KMS-11 (cell line): Measurements from ENCODE around the gene ACOX2.

Experiments used
- H2AFZ ChIP-seq: fragments of 200-600 bp; sonication (generic); 2 replicates; pipeline ENCODE4 v1.6.1; 2016; ENCODE audit warnings: antibody characterized with exemption, mixed run types, low read depth
- H3K27ac ChIP-seq: fragments of 200-600 bp; sonication (generic); 2 replicates; pipeline ENCODE4 v1.6.1; 2016; ENCODE audit warnings: mild to moderate bottlenecking, mixed run types
- H3K27me3 ChIP-seq: fragments of 200-600 bp; sonication (generic); 2 replicates; pipeline ENCODE4 v1.6.1; 2017; ENCODE audit warnings: mild to moderate bottlenecking, low read depth, mixed run types, moderate library complexity; ENCODE audit not compliant: insufficient read depth
- H3K36me3 ChIP-seq: fragments of 200-600 bp; sonication (generic); 2 replicates; pipeline ENCODE4 v1.6.1; 2017; ENCODE audit warnings: mild to moderate bottlenecking, mixed run types; ENCODE audit not compliant: insufficient read depth
- H3K4me1 ChIP-seq: fragments of 200-600 bp; sonication (generic); 2 replicates; pipeline ENCODE4 v1.6.1; 2016; ENCODE audit warnings: mild to moderate bottlenecking, low read depth, mixed run types; ENCODE audit not compliant: poor library complexity, severe bottlenecking
- H3K4me2 ChIP-seq: fragments of 200-600 bp; sonication (generic); 2 replicates; pipeline ENCODE4 v1.7.0; 2016; ENCODE audit warnings: mild to moderate bottlenecking, mixed run types
- H3K4me3 ChIP-seq: fragments of 200-600 bp; sonication (generic); IDR thresholded peaks from 2 replicates; pipeline ENCODE4 v1.6.1; 2017; ENCODE audit warnings: low read depth, low read length, mixed read lengths; ENCODE audit not compliant: insufficient read depth
- H3K79me2 ChIP-seq: fragments of 200-600 bp; sonication (generic); 2 replicates; pipeline ENCODE4 v1.6.1; 2016; ENCODE audit warnings: low read depth, mixed run types; ENCODE audit not compliant: insufficient read depth
- H3K9ac ChIP-seq: fragments of 200-600 bp; sonication (generic); 2 replicates; pipeline ENCODE4 v1.6.1; 2016; ENCODE audit warnings: mild to moderate bottlenecking, mixed run types
- H4K20me1 ChIP-seq: fragments of 200-600 bp; sonication (generic); 2 replicates; pipeline ENCODE4 v1.6.1; 2016; ENCODE audit warnings: mild to moderate bottlenecking, mixed run types; ENCODE audit not compliant: insufficient read depth
- CTCF ChIP-seq: fragments of 200-600 bp; sonication (generic); conservative IDR thresholded peaks from 2 replicates; pipeline ENCODE4 v1.6.1; 2017; ENCODE audit warnings: low read depth, mild to moderate bottlenecking, antibody characterized with exemption, low read length, moderate library complexity, mixed read lengths

The ACOX2 gene

DNA sequence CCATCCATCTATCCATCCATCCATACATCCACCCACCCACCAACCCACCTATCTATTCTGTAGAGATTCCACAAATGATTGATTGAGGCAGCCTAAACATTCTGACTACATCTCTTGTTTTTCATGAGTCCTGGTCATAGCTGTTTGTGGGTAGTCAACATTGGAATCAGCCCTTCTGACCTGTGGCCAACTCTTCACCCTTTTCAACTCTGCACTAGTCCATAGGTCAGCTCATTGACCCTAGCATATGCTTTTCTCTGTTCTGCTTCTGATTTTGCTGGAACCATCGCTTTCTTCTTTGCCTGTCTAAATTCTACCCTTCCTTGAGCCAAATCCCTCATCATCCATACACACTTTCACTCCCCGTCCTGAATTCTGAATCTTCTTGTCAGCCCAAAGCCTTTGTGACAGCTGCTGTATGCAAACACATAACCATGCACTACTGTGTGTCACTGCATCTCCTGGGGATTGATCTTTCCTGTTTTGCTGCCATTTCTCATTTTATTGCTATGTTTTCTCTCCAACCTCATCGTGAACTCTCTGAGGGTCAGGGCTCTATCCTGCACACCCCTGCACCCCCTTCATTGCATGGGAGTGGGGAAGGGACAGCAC is 61.9 kb downstream of the ACOX2 start:
- TF ChIP-seq CTCF = no peak
- Histone ChIP-seq H3K27ac (no peak overlapping the region), H3K27me3 (no peaks in the 10 kb centered on the region), H3K36me3 (no peaks in the 10 kb centered on the region), H4K20me1 (no peaks in the 10 kb centered on the region), H3K79me2 (no peaks in the 10 kb centered on the region), H3K9ac (no peak overlapping the region), H3K4me3 (no peak overlapping the region), H3K4me1 (peaks cover 40% of the 10 kb centered on the region), H3K4me2 (no peak overlapping the region), H2AFZ (no peak overlapping the region)

- Histone ChIP-seq H2AFZ (no peak overlapping the region), H3K9ac (no peak overlapping the region), H3K27ac (no peak overlapping the region), H3K4me1 (peaks cover 43% of the 10 kb centered on the region), H3K27me3 (no peaks in the 10 kb centered on the region), H3K79me2 (no peaks in the 10 kb centered on the region), H3K36me3 (no peaks in the 10 kb centered on the region), H4K20me1 (no peaks in the 10 kb centered on the region), H3K4me2 (no peak overlapping the region), H3K4me3 (no peak overlapping the region)
- no peak for TF ChIP-seq CTCF
Measured at GRCh38 chr3:58474348-58474911, 62.6 kb downstream of the ACOX2 start.

DNA sequence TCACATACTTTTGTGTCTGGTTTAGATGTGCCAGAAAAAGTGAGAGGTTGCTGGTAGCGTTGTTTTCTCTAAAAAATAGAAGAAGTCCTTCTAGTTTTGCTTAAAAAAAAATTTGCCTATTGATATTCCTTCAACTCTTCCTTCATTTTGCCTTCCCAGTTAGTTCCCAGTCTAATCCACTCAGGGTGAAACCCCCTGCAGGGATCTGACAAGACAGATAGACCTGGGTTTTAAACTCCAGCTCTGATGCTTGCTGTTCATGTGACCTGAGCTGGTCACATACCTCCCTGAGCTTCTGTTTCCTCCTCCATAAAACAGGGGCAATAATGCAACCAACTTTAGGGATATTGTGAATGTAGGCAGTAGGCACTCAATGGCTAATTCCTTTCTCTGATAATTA is 63.7 kb downstream of the ACOX2 start:
- no peak overlapping the region for H3K4me3 ChIP-seq
- H4K20me1 ChIP-seq = no peaks in the 10 kb centered on the region
- no peaks in the 10 kb centered on the region for H3K27me3 ChIP-seq
- no peak overlapping the region for H3K27ac ChIP-seq
- H3K4me2 ChIP-seq = no peak overlapping the region
- H3K36me3 ChIP-seq = no peaks in the 10 kb centered on the region
- H3K79me2 ChIP-seq = no peaks in the 10 kb centered on the region
- no peak for TF ChIP-seq CTCF
- H3K4me1 ChIP-seq = peaks cover 43% of the 10 kb centered on the region
- no peak overlapping the region for H2AFZ ChIP-seq
- H3K9ac ChIP-seq = no peak overlapping the region

GRCh38 chr3:58471025-58471887 is 65.7 kb downstream of the ACOX2 start:
- no peaks in the 10 kb centered on the region for H3K36me3 ChIP-seq
- H3K27ac ChIP-seq = peak overlapping the region; percentile 90
- H3K9ac ChIP-seq = peak overlapping the region; percentile 42; the same call in 1 of the 2 replicates
- peak overlapping the region; percentile 88 for H2AFZ ChIP-seq
- H3K27me3 ChIP-seq = no peaks in the 10 kb centered on the region
- no peaks in the 10 kb centered on the region for H4K20me1 ChIP-seq
- H3K4me3 ChIP-seq = peak overlapping the region; percentile 30
- no peak for TF ChIP-seq CTCF
- peaks cover 43% of the 10 kb centered on the region for H3K4me1 ChIP-seq
- no peaks in the 10 kb centered on the region for H3K79me2 ChIP-seq
- H3K4me2 ChIP-seq = peak overlapping the region; percentile 82
